GM12878 (cell line): ENCODE results near the gene MRPL57. TPM values are rescaled to one million over a fixed set of nuclear protein-coding genes. Genes with fewer than 3 reads are reported as not detected.

Source experiments
- ATF3 ChIP-seq: IDR thresholded peaks from 2 replicates; pipeline ENCODE4 v1.6.1; 2011; ENCODE audit warnings: low read depth, mild to moderate bottlenecking, low read length, moderate library complexity, borderline replicate concordance; ENCODE audit errors: extremely low read depth
- BACH1 ChIP-seq: fragments of 450-650 bp; IDR thresholded peaks from 2 replicates; pipeline ENCODE4 v1.6.1; 2017; ENCODE audit warnings: mild to moderate bottlenecking, borderline replicate concordance
- BHLHE40 ChIP-seq, 2 experiments: fragments of 450-650 bp in 1 of 2; IDR thresholded peaks; 2 replicates each; pipeline ENCODE4 v1.6.1; 2011 to 2017; ENCODE audit warnings: low read depth in 2 of 2, borderline replicate concordance in 1 of 2, improper control_type of control experiment in 1 of 2, low read length in 1 of 2, mild to moderate bottlenecking in 1 of 2
- BRCA1 ChIP-seq: IDR thresholded peaks from 2 replicates; pipeline ENCODE4 v1.6.1; 2011; ENCODE audit warnings: low read depth, low read length, improper control_type of control experiment
- CBFB ChIP-seq: IDR thresholded peaks from 2 replicates; pipeline ENCODE4 v1.6.1; 2016; ENCODE audit warnings: antibody characterized with exemption, low read depth
- CEBPB ChIP-seq, 2 experiments: fragments of 150-350 bp in 1 of 2; IDR thresholded peaks; 2 replicates each; pipeline ENCODE4 v1.6.1; 2012 to 2014; ENCODE audit warnings: low read depth in 2 of 2, low read length in 2 of 2, borderline replicate concordance in 1 of 2, inconsistent platforms in 1 of 2
- CHD2 ChIP-seq: IDR thresholded peaks from 2 replicates; pipeline ENCODE4 v1.6.1; 2011; ENCODE audit warnings: low read depth, low read length, improper control_type of control experiment, borderline replicate concordance
- CTCF ChIP-seq, 3 experiments: IDR thresholded peaks in 2 of 3; conservative IDR thresholded peaks in 1 of 3; 2 replicates each; pipeline ENCODE4 v1.5.1; 2011; ENCODE audit warnings: low read depth in 3 of 3, low read length in 3 of 3, mild to moderate bottlenecking in 3 of 3, control low read depth in 2 of 3, moderate library complexity in 2 of 3, inconsistent platforms in 1 of 3, mixed read lengths in 1 of 3; ENCODE audit not compliant: control insufficient read depth in 2 of 3, insufficient read depth in 1 of 3; ENCODE audit errors: extremely low read depth in 1 of 3
- DPF2 ChIP-seq: fragments of 450-650 bp; IDR thresholded peaks from 2 replicates; pipeline ENCODE4 v1.6.1; 2017; ENCODE audit warnings: mild to moderate bottlenecking
- EED ChIP-seq: sonication (generic); IDR thresholded peaks from 2 replicates; pipeline ENCODE4 v1.6.1; 2016; ENCODE audit warnings: antibody characterized with exemption, low read depth
- ESRRA ChIP-seq: IDR thresholded peaks from 2 replicates; pipeline ENCODE4 v1.6.1; 2012; ENCODE audit warnings: mild to moderate bottlenecking, low read length, improper control_type of control experiment
- MTA2 ChIP-seq: fragments of 450-650 bp; IDR thresholded peaks from 2 replicates; pipeline ENCODE4 v1.6.1; 2016; ENCODE audit warnings: low read depth, mild to moderate bottlenecking, moderate library complexity
- NR2C1 ChIP-seq: fragments of 450-650 bp; IDR thresholded peaks from 2 replicates; pipeline ENCODE4 v1.6.1; 2017; ENCODE audit warnings: antibody characterized with exemption, mild to moderate bottlenecking, moderate library complexity
- NR2C2 ChIP-seq: IDR thresholded peaks from 2 replicates; pipeline ENCODE4 v1.6.1; 2011; ENCODE audit warnings: borderline replicate concordance, low read depth; ENCODE audit not compliant: control insufficient read depth, insufficient read length
- PAX5 ChIP-seq: IDR thresholded peaks from 2 replicates; pipeline ENCODE4 v1.6.1; 2011; ENCODE audit warnings: low read depth, low read length, borderline replicate concordance
- RBBP5 ChIP-seq: fragments of 200-600 bp; sonication (generic); conservative IDR thresholded peaks from 2 replicates; pipeline ENCODE4 v1.6.1; 2016
- SIN3A ChIP-seq: IDR thresholded peaks from 2 replicates; pipeline ENCODE4 v1.6.1; 2012; ENCODE audit warnings: low read depth, low read length, improper control_type of control experiment
- SMAD1 ChIP-seq: fragments of 450-650 bp; IDR thresholded peaks from 2 replicates; pipeline ENCODE4 v1.6.1; 2018; ENCODE audit warnings: mild to moderate bottlenecking, low read depth; ENCODE audit not compliant: partially characterized antibody
- SMAD5 ChIP-seq: IDR thresholded peaks from 2 replicates; pipeline ENCODE4 v1.6.1; 2016; ENCODE audit warnings: antibody characterized with exemption, low read depth
- SP1 ChIP-seq: IDR thresholded peaks from one replicate; pipeline ENCODE4 v1.6.1; 2011; ENCODE audit warnings: low read depth, low read length
- SRF ChIP-seq, 2 experiments: IDR thresholded peaks; 2 replicates each; pipeline ENCODE4 v1.6.1; 2011; ENCODE audit warnings: low read depth in 2 of 2, low read length in 2 of 2, mild to moderate bottlenecking in 1 of 2, moderate library complexity in 1 of 2
- STAT3 ChIP-seq: IDR thresholded peaks from 2 replicates; pipeline ENCODE4 v1.6.1; 2011; ENCODE audit warnings: low read depth, low read length, improper control_type of control experiment
- SUPT20H ChIP-seq: IDR thresholded peaks from 2 replicates; pipeline ENCODE4 v1.6.1; 2011; ENCODE audit warnings: low read depth, mild to moderate bottlenecking, low read length, moderate library complexity, borderline replicate concordance; ENCODE audit not compliant: control insufficient read depth
- TARDBP ChIP-seq: IDR thresholded peaks from 2 replicates; pipeline ENCODE4 v1.6.1; 2016; ENCODE audit warnings: borderline replicate concordance
- TCF12 ChIP-seq: IDR thresholded peaks from 2 replicates; pipeline ENCODE4 v1.6.1; 2011; ENCODE audit warnings: low read depth, mild to moderate bottlenecking, low read length
- TCF7 ChIP-seq: IDR thresholded peaks from 2 replicates; pipeline ENCODE4 v1.6.1; 2014; ENCODE audit warnings: antibody characterized with exemption, borderline replicate concordance
- ZBTB40 ChIP-seq: fragments of 450-650 bp; IDR thresholded peaks from 2 replicates; pipeline ENCODE4 v1.6.1; 2016; ENCODE audit warnings: mild to moderate bottlenecking, moderate library complexity, borderline replicate concordance
- ZNF217 ChIP-seq: fragments of 450-650 bp; IDR thresholded peaks from 2 replicates; pipeline ENCODE4 v1.6.1; 2017; ENCODE audit warnings: antibody characterized with exemption, mild to moderate bottlenecking
- ZNF24 ChIP-seq: fragments of 450-650 bp; IDR thresholded peaks from 2 replicates; pipeline ENCODE4 v1.6.1; 2017; ENCODE audit warnings: antibody characterized with exemption, mild to moderate bottlenecking
- polyA plus RNA-seq, 11 experiments: library from polyadenylated mRNA; depleted of rRNA in 4 of 11; unstranded in 6 of 11; stranded (reverse) in 5 of 11; fragments of >200 nt; fragmentation: Nextera tagmentation in 4 of 11; fragmentation: Illumina TruSeq in 1 of 11; extraction: Ambion mirVana in 4 of 11; extraction: Trizol in 1 of 11; gene quantifications; 1 replicate in 1 of 11; 2 replicates in 10 of 11; pipeline versions ENCODE4 v1.2.1 to v1.2.3, GENCODE V29; 2011 to 2016; ENCODE audit warnings: inconsistent platforms in 2 of 11, missing spikeins in 2 of 11, low read depth in 1 of 11
- total RNA-seq, 4 experiments: library from RNA; depleted of rRNA in 3 of 4; stranded (reverse); fragments of >200 nt in 3 of 4; fragmentation: Illumina TruSeq in 1 of 4; extraction: Trizol in 1 of 4; gene quantifications; 2 replicates each; pipeline versions ENCODE4 v1.2.1 to v1.2.3, GENCODE V29; 2013 to 2021

The MRPL57 gene
- total and polyA plus RNA-seq, 10 of the 15 experiments (the other 5 are each of a cell fraction or from before 2014, with no cell fraction given): 10.5 to 90.6 (median 25.9) TPM

GRCh38 chr13:21149568-21149967 lies 26.9 kb upstream of the MRPL57 start (continued):
- TF ChIP-seq ZBTB40 (no peak), DPF2 (no peak), CBFB (peak; percentile 81), CHD2 (no peak), SUPT20H (no peak), NR2C1 (no peak), TCF7 (peak; percentile 83), BHLHE40 (IDR thresholded peaks at IDR 0.05; ENCODE audit: borderline replicate concordance in 1 of 2, low read depth in 2 of 2, low read length in 1 of 2) (no peak), TCF12 (no peak), CEBPB (IDR thresholded peaks at IDR 0.05; ENCODE audit: borderline replicate concordance in 1 of 2, low read depth in 2 of 2, low read length in 2 of 2) (peak in 1 of 2 experiments; percentile 58; a peak in 1 of 4 replicates), ZNF24 (no peak), CTCF (IDR thresholded peaks at IDR 0.05 in 2 of 3, conservative IDR thresholded peaks at IDR 0.05 in 1 of 3; ENCODE audit: control insufficient read depth in 2 of 3, extremely low read depth in 1 of 3, insufficient read depth in 1 of 3, low read depth in 3 of 3, low read length in 3 of 3) (no peak), ESRRA (no peak), SMAD5 (no peak), SIN3A (no peak), ATF3 (no peak), BRCA1 (no peak), SP1 (no peak), SRF (IDR thresholded peaks at IDR 0.05; ENCODE audit: low read depth in 2 of 2, low read length in 2 of 2) (no peak), BACH1 (no peak), ZNF217 (no peak), STAT3 (no peak), EED (peak; percentile 61; the same call in 1 of the 2 replicates), MTA2 (no peak), RBBP5 (no peak), NR2C2 (no peak), TARDBP (no peak), PAX5 (no peak), SMAD1 (no peak)
